PC-3 (cell line): Measurements from ENCODE around the gene PPY.

Source experiments
- CTCF ChIP-seq: fragments of 300-600 bp; sonication (generic); conservative IDR thresholded peaks from 2 replicates; pipeline ENCODE4 v1.5.1; 2017; ENCODE audit warnings: antibody characterized with exemption, low read depth, mild to moderate bottlenecking, low read length
- EZH2 ChIP-seq: fragments of 300-600 bp; sonication (generic); IDR thresholded peaks from one replicate; pipeline ENCODE4 v1.6.1; 2017; ENCODE audit warnings: antibody characterized with exemption, mild to moderate bottlenecking, low read length; ENCODE audit not compliant: unreplicated experiment

GRCh38 chr17:43988301-43988700, 46.0 kb upstream of the PPY start:
- TF ChIP-seq CTCF (no peak), EZH2 (no peak)
